ENCODE results near the gene SLC13A4.

- no peak for TF ChIP-seq CTCF (conservative IDR thresholded peaks at IDR 0.05 in 1 of 2, IDR thresholded peaks at IDR 0.05 in 1 of 2; ENCODE audit: low read depth in 1 of 2, low read length in 2 of 2)
- TF ChIP-seq EZH2 (IDR thresholded peaks at IDR 0.05; ENCODE audit: low read length, missing control alignments) = no peak
These were observed 45.8 kb downstream of the SLC13A4 start for GRCh38 chr7:135682191-135682590.

All from fibroblast of lung (primary cell).